Measurements from ENCODE around the gene RAB9A. TPM values are rescaled to one million over a fixed set of nuclear protein-coding genes. Genes with fewer than 3 reads are reported as not detected.

Gene RAB9A
- total RNA-seq, 1 experiment from 2014 or later, result 25.8 TPM

- peaks cover 5% of the 10 kb centered on the region for H3K27me3 ChIP-seq (replicated peaks; ENCODE audit: insufficient read depth, low read depth, low read length, poor library complexity)
- no peaks in the 10 kb centered on the region for H3K36me3 ChIP-seq (ENCODE audit: insufficient read depth, low read length, poor library complexity, severe bottlenecking)
- BruUV-seq (replicated peaks), result no TSS peak
- no peaks in the 10 kb centered on the region for H3K9me3 ChIP-seq (ENCODE audit: low read depth, low read length, poor library complexity, severe bottlenecking)
- DNase-seq (ENCODE audit: low spot score), result no peak
- peaks cover 20% of the 10 kb centered on the region for H3K4me1 ChIP-seq (ENCODE audit: insufficient read depth, low read length, poor library complexity, severe bottlenecking)
- intact Hi-C loops (cut with micrococcal nuclease; ENCODE audit: unreplicated experiment), result no loop called here
- H3K4me3 ChIP-seq (ENCODE audit: low read depth, low read length, poor library complexity, severe bottlenecking), result peak overlapping the region; percentile 82
- TF ChIP-seq EZH2 (IDR thresholded peaks at IDR 0.05; ENCODE audit: borderline replicate concordance, low read depth, low read length, poor library complexity, severe bottlenecking), result no peak
- TF ChIP-seq CTCF (conservative IDR thresholded peaks at IDR 0.05; ENCODE audit: low read depth, low read length), result no peak
- H3K27ac ChIP-seq (ENCODE audit: low read depth, low read length, poor library complexity, severe bottlenecking), result peak overlapping the region; percentile 87
- POLR2A ChIA-PET (ENCODE audit: low non-redundant PET), result no interaction called here
- CTCF ChIA-PET, result no interaction called here
Observed at GRCh38 chrX:13688384-13688957, 457 bp upstream of the RAB9A start.

DNA sequence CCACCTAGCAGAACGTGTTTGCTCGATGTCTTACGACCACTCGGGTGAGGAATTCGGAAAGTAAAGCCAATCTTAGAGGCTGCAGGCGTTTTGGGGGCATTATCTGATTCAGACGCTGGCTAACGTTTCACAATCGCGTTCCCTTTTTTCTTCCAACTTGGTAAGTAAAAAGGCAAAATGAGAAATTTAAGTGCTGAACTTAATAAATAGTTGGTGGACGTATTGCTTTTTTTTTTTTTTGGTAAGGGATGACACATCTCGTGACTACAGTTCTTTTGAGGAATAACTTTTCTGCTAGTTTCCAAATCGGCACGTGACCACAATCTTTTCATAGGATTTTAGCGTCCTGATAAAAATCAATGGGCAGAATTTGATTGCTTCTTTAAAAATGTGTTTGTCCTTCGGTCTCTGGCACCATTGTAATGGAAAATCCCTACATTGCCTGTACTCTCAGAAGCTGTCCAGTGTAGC is 848 bp downstream of the RAB9A start:
- no peak for TF ChIP-seq CTCF (conservative IDR thresholded peaks at IDR 0.05; ENCODE audit: low read depth, low read length)
- no peak for TF ChIP-seq EZH2 (IDR thresholded peaks at IDR 0.05; ENCODE audit: borderline replicate concordance, low read depth, low read length, poor library complexity, severe bottlenecking)
- Histone ChIP-seq H3K4me1 (ENCODE audit: insufficient read depth, low read length, poor library complexity, severe bottlenecking) (peaks cover 31% of the 10 kb centered on the region), H3K9me3 (ENCODE audit: low read depth, low read length, poor library complexity, severe bottlenecking) (no peaks in the 10 kb centered on the region), H3K4me3 (ENCODE audit: low read depth, low read length, poor library complexity, severe bottlenecking) (peak overlapping the region; percentile 82), H3K27ac (ENCODE audit: low read depth, low read length, poor library complexity, severe bottlenecking) (peak overlapping the region; percentile 87), H3K36me3 (ENCODE audit: insufficient read depth, low read length, poor library complexity, severe bottlenecking) (no peaks in the 10 kb centered on the region), H3K27me3 (replicated peaks; ENCODE audit: insufficient read depth, low read depth, low read length, poor library complexity) (peaks cover 5% of the 10 kb centered on the region)
- DNase-seq (ENCODE audit: low spot score), result no peak
- intact Hi-C loops (cut with micrococcal nuclease; ENCODE audit: unreplicated experiment), result no loop called here
- POLR2A ChIA-PET (ENCODE audit: low non-redundant PET), result no interaction called here
- CTCF ChIA-PET, result interaction anchor here (0.7 kb wide), 1 partner anchor 1890 kb away, joined by 6 read pairs; no protein-coding TSS in a partner anchor
- TSS peak; percentile 67 for BruUV-seq (replicated peaks)

DNA sequence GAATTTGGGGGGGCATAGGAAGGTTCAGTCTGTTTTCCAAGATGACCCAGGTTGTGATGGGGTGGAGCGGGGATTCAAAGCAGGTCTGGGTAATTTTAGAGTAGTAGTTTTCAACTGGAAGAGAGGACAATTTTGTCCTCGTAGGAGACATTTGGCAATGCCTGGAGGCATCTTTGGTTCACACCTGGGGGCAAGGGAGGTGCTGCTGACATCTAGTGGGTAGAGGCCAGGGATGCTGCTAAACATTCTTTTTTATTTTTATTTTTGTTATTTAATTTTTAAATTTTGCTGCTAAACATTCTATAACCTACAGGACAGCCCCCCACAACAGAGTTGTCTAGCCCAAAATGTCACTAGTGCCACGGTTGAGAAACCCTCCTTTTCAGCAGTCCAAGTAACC is 1.9 kb downstream of the RAB9A start:
- Histone ChIP-seq H3K27me3 (replicated peaks; ENCODE audit: insufficient read depth, low read depth, low read length, poor library complexity) (peaks cover 5% of the 10 kb centered on the region), H3K4me3 (ENCODE audit: low read depth, low read length, poor library complexity, severe bottlenecking) (peak overlapping the region; percentile 82), H3K27ac (ENCODE audit: low read depth, low read length, poor library complexity, severe bottlenecking) (no peak overlapping the region), H3K36me3 (ENCODE audit: insufficient read depth, low read length, poor library complexity, severe bottlenecking) (no peaks in the 10 kb centered on the region), H3K9me3 (ENCODE audit: low read depth, low read length, poor library complexity, severe bottlenecking) (no peaks in the 10 kb centered on the region), H3K4me1 (ENCODE audit: insufficient read depth, low read length, poor library complexity, severe bottlenecking) (peaks cover 37% of the 10 kb centered on the region)
- no TSS peak for BruUV-seq (replicated peaks)
- ChIA-PET CTCF (no interaction called here), POLR2A (ENCODE audit: low non-redundant PET) (no interaction called here)
- intact Hi-C loops (cut with micrococcal nuclease; ENCODE audit: unreplicated experiment), result no loop called here
- TF ChIP-seq CTCF (conservative IDR thresholded peaks at IDR 0.05; ENCODE audit: low read depth, low read length) (no peak), EZH2 (IDR thresholded peaks at IDR 0.05; ENCODE audit: borderline replicate concordance, low read depth, low read length, poor library complexity, severe bottlenecking) (no peak)
- no peak for DNase-seq (ENCODE audit: low spot score)
